GM12872 (cell line): ENCODE data around the gene ISCU.

ENCODE experiments used
- CTCF ChIP-seq: IDR thresholded peaks from 3 replicates; pipeline ENCODE4 v1.5.1; 2011; ENCODE audit warnings: low read depth, mild to moderate bottlenecking, low read length, moderate library complexity; ENCODE audit not compliant: insufficient read depth

The ISCU gene

GRCh38 chr12:108606492-108606891 is 44.1 kb downstream of the ISCU start:
- no peak for TF ChIP-seq CTCF

- no peak for TF ChIP-seq CTCF
Observed at GRCh38 chr12:108607981-108608600, 45.7 kb downstream of the ISCU start.

DNA sequence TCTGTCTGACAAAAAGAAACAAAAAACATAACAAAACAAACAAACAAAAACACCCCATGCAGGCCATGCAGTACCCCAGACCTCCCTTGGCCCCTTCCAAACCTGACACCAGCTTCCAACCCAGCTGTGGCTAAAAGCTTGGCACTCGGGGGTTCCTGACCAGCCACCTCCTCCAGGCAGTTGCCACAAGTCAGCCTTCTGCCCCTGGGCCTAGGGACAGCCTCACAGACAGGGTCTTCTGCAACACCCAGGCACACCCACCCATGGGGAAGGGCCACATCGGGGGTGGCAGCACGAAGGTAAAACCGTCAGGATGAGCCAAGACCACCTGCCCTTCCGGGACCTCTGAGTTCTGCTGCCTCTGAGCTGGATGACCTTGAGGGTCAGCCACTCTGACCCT is 46.2 kb downstream of the ISCU start:
- TF ChIP-seq CTCF = no peak

GRCh38 chr12:108609537-108610335 is 47.3 kb downstream of the ISCU start:
- TF ChIP-seq CTCF = no peak

GRCh38 chr12:108610336-108610815 is 48.0 kb downstream of the ISCU start:
- TF ChIP-seq CTCF = no peak

DNA sequence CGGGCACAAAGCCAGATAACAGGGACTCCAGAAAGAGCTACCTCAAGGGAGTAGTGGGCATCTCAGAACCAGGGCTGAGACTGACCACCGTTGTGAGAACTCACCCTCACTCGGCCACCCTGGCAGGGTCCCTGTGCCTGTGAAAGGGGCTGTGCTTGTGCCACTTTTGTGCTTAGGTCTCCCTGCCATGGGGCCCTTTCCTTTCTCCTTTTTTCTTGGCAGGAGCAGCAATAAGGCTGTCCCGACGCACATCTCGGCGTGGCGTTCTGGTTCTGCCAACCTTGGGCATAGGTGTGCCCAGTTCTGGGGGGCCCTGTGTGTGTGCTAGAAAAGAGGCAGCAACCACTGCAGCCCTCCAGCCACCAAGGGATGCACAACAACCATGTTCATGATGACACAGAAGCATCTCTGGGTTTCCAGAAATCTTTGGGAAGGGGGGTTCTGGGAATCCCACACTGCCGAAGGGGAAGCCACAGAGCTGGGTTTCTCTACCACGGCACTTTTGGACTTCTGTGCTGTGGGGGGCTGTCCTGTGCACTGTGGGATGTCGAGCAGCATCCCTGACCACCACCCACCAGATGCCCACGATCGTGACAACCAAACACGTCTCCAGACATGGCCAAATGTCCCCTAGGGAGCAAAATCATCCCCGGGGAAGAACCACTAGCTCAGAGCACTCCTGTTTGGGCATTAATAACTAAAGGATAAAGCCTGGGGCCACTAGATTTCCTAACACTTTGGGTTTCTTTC is 48.6 kb downstream of the ISCU start:
- no peak for TF ChIP-seq CTCF

GRCh38 chr12:108611884-108612415 is 49.6 kb downstream of the ISCU start:
- TF ChIP-seq CTCF = peak; percentile 69
